HG02571 (cell line): Measurements from ENCODE around the gene TRO.

Experiments used
- ATAC-seq: cut with Tn5 transposase; IDR thresholded peaks from one replicate; pipeline ENCODE4 v1.9.1; 2021; ENCODE audit warnings: mild to moderate bottlenecking, moderate library complexity; ENCODE audit not compliant: unreplicated experiment

TRO gene

GRCh38 chrX:54920610-54921426, at the start of gene TRO:
TRO (plus strand) TSS chrX:54920824; CDS start chrX:54922247, 1,423 bp downstream.
- ATAC-seq, result no peak

GRCh38 chrX:54885740-54886139, 34.9 kb upstream of the TRO start:
- ATAC-seq, result no peak

GRCh38 chrX:54891573-54891972, 29.1 kb upstream of the TRO start:
- ATAC-seq, result no peak

GRCh38 chrX:54894159-54894558, 26.5 kb upstream of the TRO start:
- no peak for ATAC-seq

- ATAC-seq, result no peak
Measured at GRCh38 chrX:54909941-54910340, 10.7 kb upstream of the TRO start.

- no peak for ATAC-seq
Measured at GRCh38 chrX:54921427-54922021, 900 bp downstream of the TRO start.

- ATAC-seq, result no peak
Measured at GRCh38 chrX:54922547-54922946, 1.9 kb downstream of the TRO start.

GRCh38 chrX:54923376-54923775, 2.8 kb downstream of the TRO start:
- ATAC-seq, result no peak

GRCh38 chrX:54926978-54927377, 6.4 kb downstream of the TRO start:
- no peak for ATAC-seq

- no peak for ATAC-seq
Measured at GRCh38 chrX:54928876-54929275, 8.3 kb downstream of the TRO start.

GRCh38 chrX:54930291-54931049, 9.8 kb downstream of the TRO start:
- ATAC-seq, result no peak

- no peak for ATAC-seq
Measured at GRCh38 chrX:54931107-54931506, 10.5 kb downstream of the TRO start.

- ATAC-seq, result no peak
Measured at GRCh38 chrX:54933150-54933826, 12.7 kb downstream of the TRO start.

- ATAC-seq, result no peak
Measured at GRCh38 chrX:54934058-54934457, 13.4 kb downstream of the TRO start.

- ATAC-seq, result no peak
Measured at GRCh38 chrX:54934890-54935289, 14.3 kb downstream of the TRO start.

GRCh38 chrX:54935306-54935705, 14.7 kb downstream of the TRO start:
- no peak for ATAC-seq

- ATAC-seq, result no peak
Measured at GRCh38 chrX:54937416-54937815, 16.8 kb downstream of the TRO start.

- ATAC-seq, result no peak
Measured at GRCh38 chrX:54944816-54945215, 24.2 kb downstream of the TRO start.

- ATAC-seq, result no peak
Measured at GRCh38 chrX:54945224-54945623, 24.6 kb downstream of the TRO start.

GRCh38 chrX:54950730-54951375, 30.2 kb downstream of the TRO start:
- ATAC-seq, result no peak

- no peak for ATAC-seq
Measured at GRCh38 chrX:54961750-54962149, 41.1 kb downstream of the TRO start.
